ENCODE data around the gene PPP1R14B.

DNA sequence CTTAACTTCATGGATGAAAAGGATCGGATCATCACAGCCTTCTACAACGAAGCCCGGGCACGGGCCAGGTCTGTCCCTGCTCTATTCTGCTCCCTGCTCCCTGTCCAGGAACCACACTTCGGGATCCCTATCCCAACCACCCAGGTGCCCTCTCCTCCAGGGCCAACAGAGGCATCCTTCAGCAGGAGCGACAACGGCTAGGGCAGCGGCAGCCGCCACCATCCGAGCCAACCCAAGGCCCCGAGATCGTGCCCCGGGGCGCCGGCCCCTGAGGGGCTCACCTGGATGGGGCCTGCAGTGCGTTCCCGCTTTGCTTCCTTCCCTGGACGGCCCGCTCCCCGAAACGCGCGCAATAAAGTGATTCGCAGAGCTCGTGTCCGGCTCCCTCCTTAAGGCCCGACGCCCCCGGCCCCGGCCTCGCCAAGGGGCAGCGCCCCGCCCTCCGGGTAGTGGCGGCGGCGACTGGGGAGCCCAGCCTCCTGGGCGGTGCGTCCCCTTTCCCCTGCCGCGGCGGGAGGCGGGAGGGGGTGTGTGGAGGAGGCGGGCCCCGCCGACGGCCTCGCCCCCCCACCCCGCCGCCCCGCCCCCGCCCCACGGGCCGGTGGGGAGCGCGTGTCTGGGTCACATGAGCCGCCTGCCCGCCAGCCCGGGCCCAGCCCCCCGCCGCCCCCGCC is 12.7 kb downstream of the PPP1R14B start, which contains the start of gene VEGFB:
- TF ChIP-seq, protein P1, sequence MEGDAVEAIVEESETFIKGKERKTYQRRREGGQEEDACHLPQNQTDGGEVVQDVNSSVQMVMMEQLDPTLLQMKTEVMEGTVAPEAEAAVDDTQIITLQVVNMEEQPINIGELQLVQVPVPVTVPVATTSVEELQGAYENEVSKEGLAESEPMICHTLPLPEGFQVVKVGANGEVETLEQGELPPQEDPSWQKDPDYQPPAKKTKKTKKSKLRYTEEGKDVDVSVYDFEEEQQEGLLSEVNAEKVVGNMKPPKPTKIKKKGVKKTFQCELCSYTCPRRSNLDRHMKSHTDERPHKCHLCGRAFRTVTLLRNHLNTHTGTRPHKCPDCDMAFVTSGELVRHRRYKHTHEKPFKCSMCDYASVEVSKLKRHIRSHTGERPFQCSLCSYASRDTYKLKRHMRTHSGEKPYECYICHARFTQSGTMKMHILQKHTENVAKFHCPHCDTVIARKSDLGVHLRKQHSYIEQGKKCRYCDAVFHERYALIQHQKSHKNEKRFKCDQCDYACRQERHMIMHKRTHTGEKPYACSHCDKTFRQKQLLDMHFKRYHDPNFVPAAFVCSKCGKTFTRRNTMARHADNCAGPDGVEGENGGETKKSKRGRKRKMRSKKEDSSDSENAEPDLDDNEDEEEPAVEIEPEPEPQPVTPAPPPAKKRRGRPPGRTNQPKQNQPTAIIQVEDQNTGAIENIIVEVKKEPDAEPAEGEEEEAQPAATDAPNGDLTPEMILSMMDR (IDR thresholded peaks at IDR 0.05), result no peak
- peak in 2 of 3 donors; percentile 45 to 50 for TF ChIP-seq POLR2A (IDR thresholded peaks at IDR 0.05)
